K562 (cell line): Measurements from ENCODE around the gene BACE1. TPM values are rescaled to one million over a fixed set of nuclear protein-coding genes. Genes with fewer than 3 reads are reported as not detected.
A peak's percentile ranks its signal among the peaks of the same experiment; 100 is the strongest.

Experiments
- BACH1 ChIP-seq: fragments of 200-800 bp; sonication (Bioruptor generic); IDR thresholded peaks from 2 replicates; pipeline ENCODE4 v1.6.1; 2016; ENCODE audit warnings: missing genetic modification characterization, missing compliant biosample characterization
- CREM ChIP-seq: IDR thresholded peaks from 2 replicates; pipeline ENCODE4 v1.6.1; 2014; ENCODE audit warnings: antibody characterized with exemption, low read depth
- CXXC5 ChIP-seq: fragments of 250-450 bp; sonication (Bioruptor Pico); IDR thresholded peaks from 2 replicates; pipeline ENCODE4 v1.8.0; 2022; ENCODE audit warnings: inconsistent platforms, mild to moderate bottlenecking, moderate library complexity
- ERF ChIP-seq: fragments of 450-650 bp; formaldehyde crosslinking; IDR thresholded peaks from 2 replicates; pipeline ENCODE4 v1.4.0; 2020; ENCODE audit warnings: mild to moderate bottlenecking, mixed read lengths
- ETV5 ChIP-seq: sonication (generic); formaldehyde crosslinking; IDR thresholded peaks from 2 replicates; pipeline ENCODE4 v1.4.0; 2020; ENCODE audit warnings: low read depth, mild to moderate bottlenecking, missing genetic modification reagents
- FOXK1 ChIP-seq: sonication (generic); formaldehyde crosslinking; IDR thresholded peaks from 2 replicates; pipeline ENCODE4 v1.8.0; 2022; ENCODE audit warnings: missing genetic modification reagents, mild to moderate bottlenecking, borderline replicate concordance
- HMG20B ChIP-seq: fragments of 250-450 bp; sonication (Bioruptor Pico); IDR thresholded peaks from 2 replicates; pipeline ENCODE4 v1.5.0; 2021; ENCODE audit warnings: mild to moderate bottlenecking
- NR2F6 ChIP-seq: fragments of 450-650 bp; formaldehyde crosslinking; IDR thresholded peaks from 2 replicates; pipeline ENCODE4 v1.4.0; 2020; ENCODE audit warnings: mild to moderate bottlenecking
- POLR3G ChIP-seq: IDR thresholded peaks from 2 replicates; pipeline ENCODE4 v1.6.1; 2011; ENCODE audit not compliant: insufficient read length, insufficient replicate concordance; ENCODE audit errors: extremely low read depth
- PPARD ChIP-seq: fragments of 250-450 bp; sonication (Bioruptor Pico); IDR thresholded peaks from 2 replicates; pipeline ENCODE4 v1.8.0; 2022; ENCODE audit warnings: inconsistent platforms, mild to moderate bottlenecking, moderate library complexity
- STAG1 ChIP-seq: sonication (generic); formaldehyde crosslinking; IDR thresholded peaks from 2 replicates; pipeline ENCODE4 v1.5.0; 2020; ENCODE audit warnings: missing genetic modification reagents, borderline replicate concordance
- ZNF644 ChIP-seq: fragments of 200-800 bp; sonication (Bioruptor generic); IDR thresholded peaks from 2 replicates; pipeline ENCODE4 v1.6.1; 2016; ENCODE audit warnings: low read depth, missing genetic modification characterization, missing compliant biosample characterization
- ZNF830 ChIP-seq: fragments of 250-450 bp; sonication (Bioruptor Pico); IDR thresholded peaks from 2 replicates; pipeline ENCODE4 v1.5.0; 2021; ENCODE audit warnings: mild to moderate bottlenecking
- polyA plus RNA-seq, 8 experiments: library from polyadenylated mRNA; depleted of rRNA in 4 of 8; stranded (reverse) in 5 of 8; unstranded in 3 of 8; fragments of >200 nt; fragmentation: Nextera tagmentation in 2 of 8; fragmentation: Illumina TruSeq in 1 of 8; extraction: Ambion mirVana in 2 of 8; extraction: Trizol in 1 of 8; gene quantifications; 2 replicates each; pipeline versions ENCODE4 v1.2.1 to v1.2.3, GENCODE V29; 2011 to 2014; ENCODE audit warnings: inconsistent platforms in 1 of 8, missing spikeins in 1 of 8
- total RNA-seq, 7 experiments: library from RNA; depleted of rRNA in 6 of 7; stranded (reverse); fragments of >200 nt in 6 of 7; fragmentation: Illumina TruSeq in 2 of 7; extraction: Trizol in 2 of 7; gene quantifications; 2 replicates each; pipeline versions ENCODE4 v1.2.1 to v1.2.3, GENCODE V29; 2011 to 2021; ENCODE audit warnings: low replicate concordance in 1 of 7
- TF ChIP-seq, protein P1 (sequence below): fragments of 450-650 bp; formaldehyde crosslinking; conservative IDR thresholded peaks from 2 replicates; pipeline ENCODE4 v1.4.0; 2022; ENCODE audit warnings: mild to moderate bottlenecking, missing genetic modification characterization
- TF ChIP-seq, protein P2 (sequence below): fragments of 250-450 bp; sonication (Bioruptor Pico); IDR thresholded peaks from 2 replicates; pipeline ENCODE4 v1.4.0; 2020; ENCODE audit warnings: borderline replicate concordance
- TF ChIP-seq, protein P3 (sequence below): sonication (generic); formaldehyde crosslinking; IDR thresholded peaks from 2 replicates; pipeline ENCODE4 v1.8.1; 2023; ENCODE audit warnings: mild to moderate bottlenecking, missing genetic modification reagents, moderate library complexity
- TF ChIP-seq, protein P4 (sequence below): fragments of 450-650 bp; IDR thresholded peaks from 2 replicates; pipeline ENCODE4 v1.6.1; 2017; ENCODE audit warnings: antibody characterized with exemption, mild to moderate bottlenecking
- TF ChIP-seq, protein P5 (sequence below): sonication (generic); formaldehyde crosslinking; IDR thresholded peaks from 2 replicates; pipeline ENCODE4 v1.8.0; 2022; ENCODE audit warnings: missing genetic modification reagents, mild to moderate bottlenecking, moderate library complexity, borderline replicate concordance

The BACE1 gene
- total and polyA plus RNA-seq, 9 of the 15 experiments (the other 6 are each of a cell fraction or from before 2014, with no cell fraction given) = 0.01 to 0.25 (median 0.16) TPM; not detected in 5

DNA sequence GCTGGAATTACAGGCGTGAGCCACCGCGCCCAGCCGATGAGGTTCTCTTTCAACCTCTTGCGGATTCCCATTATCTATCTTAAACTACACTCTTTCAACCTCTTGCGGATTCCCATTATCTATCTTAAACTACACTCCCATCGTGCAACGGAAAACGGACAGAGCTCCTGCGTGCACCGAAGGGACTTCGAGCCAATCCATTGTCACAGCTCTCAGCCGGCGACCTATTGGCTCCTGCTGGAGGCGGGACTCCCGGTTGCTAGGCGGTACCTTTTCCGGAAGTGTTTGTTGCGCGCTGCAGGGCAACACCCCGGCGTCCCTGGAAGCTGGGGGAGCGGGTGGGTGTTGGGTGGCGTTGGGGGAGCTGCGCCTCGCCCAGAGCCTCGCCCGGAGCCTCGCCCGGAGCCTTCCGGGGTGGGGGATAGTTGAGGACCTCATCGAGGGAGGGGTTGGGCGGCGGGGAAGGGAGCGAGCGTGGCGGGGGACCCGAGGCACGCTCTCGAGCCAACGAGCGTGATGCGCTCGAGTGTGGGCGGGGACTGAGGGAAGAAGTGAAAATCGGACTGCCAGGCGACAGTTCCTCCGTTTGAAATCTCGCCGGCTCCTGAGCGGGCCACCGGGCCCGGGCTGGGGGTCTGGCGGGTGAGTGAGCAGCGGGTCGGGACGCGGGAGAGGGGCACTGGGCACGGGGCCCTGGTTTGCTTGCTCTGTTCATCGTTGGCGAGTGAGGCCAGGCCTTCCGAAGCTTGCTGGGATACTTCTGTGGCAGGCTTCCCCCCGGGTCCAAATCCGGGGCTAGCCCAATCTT, 11.7 kb upstream of the BACE1 start, which contains the start of gene CEP164 (continued):
- TF ChIP-seq, protein P1, sequence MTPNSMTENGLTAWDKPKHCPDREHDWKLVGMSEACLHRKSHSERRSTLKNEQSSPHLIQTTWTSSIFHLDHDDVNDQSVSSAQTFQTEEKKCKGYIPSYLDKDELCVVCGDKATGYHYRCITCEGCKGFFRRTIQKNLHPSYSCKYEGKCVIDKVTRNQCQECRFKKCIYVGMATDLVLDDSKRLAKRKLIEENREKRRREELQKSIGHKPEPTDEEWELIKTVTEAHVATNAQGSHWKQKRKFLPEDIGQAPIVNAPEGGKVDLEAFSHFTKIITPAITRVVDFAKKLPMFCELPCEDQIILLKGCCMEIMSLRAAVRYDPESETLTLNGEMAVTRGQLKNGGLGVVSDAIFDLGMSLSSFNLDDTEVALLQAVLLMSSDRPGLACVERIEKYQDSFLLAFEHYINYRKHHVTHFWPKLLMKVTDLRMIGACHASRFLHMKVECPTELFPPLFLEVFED (CRISPR knock-in tag) = no peak
- TF ChIP-seq HMG20B (CRISPR knock-in tag) = no peak
- TF ChIP-seq STAG1 (CRISPR knock-in tag) = no peak
- TF ChIP-seq PPARD (CRISPR knock-in tag) = no peak
- no peak for TF ChIP-seq ZNF644 (tag)
- no peak for TF ChIP-seq POLR3G
- TF ChIP-seq, protein P2, sequence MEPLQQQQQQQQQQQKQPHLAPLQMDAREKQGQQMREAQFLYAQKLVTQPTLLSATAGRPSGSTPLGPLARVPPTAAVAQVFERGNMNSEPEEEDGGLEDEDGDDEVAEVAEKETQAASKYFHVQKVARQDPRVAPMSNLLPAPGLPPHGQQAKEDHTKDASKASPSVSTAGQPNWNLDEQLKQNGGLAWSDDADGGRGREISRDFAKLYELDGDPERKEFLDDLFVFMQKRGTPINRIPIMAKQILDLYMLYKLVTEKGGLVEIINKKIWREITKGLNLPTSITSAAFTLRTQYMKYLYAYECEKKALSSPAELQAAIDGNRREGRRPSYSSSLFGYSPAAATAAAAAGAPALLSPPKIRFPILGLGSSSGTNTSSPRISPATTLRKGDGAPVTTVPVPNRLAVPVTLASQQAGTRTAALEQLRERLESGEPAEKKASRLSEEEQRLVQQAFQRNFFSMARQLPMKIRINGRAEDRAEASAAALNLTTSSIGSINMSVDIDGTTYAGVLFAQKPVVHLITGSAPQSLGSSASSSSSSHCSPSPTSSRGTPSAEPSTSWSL = no peak
- TF ChIP-seq, protein P3, sequence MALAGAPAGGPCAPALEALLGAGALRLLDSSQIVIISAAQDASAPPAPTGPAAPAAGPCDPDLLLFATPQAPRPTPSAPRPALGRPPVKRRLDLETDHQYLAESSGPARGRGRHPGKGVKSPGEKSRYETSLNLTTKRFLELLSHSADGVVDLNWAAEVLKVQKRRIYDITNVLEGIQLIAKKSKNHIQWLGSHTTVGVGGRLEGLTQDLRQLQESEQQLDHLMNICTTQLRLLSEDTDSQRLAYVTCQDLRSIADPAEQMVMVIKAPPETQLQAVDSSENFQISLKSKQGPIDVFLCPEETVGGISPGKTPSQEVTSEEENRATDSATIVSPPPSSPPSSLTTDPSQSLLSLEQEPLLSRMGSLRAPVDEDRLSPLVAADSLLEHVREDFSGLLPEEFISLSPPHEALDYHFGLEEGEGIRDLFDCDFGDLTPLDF (CRISPR knock-in tag) = 0 out of 2 replicates have a peak, but pooled peaks have one; percentile 11
- peak; percentile 79; the same call in 1 of the 2 replicates for TF ChIP-seq ETV5 (CRISPR knock-in tag)
- no peak for TF ChIP-seq ERF (CRISPR knock-in tag)
- peak; percentile 71 for TF ChIP-seq CREM
- 0 out of 2 replicates have a peak, but pooled peaks have one; percentile 46 for TF ChIP-seq FOXK1
- no peak for TF ChIP-seq NR2F6 (CRISPR knock-in tag)
- TF ChIP-seq, protein P4, sequence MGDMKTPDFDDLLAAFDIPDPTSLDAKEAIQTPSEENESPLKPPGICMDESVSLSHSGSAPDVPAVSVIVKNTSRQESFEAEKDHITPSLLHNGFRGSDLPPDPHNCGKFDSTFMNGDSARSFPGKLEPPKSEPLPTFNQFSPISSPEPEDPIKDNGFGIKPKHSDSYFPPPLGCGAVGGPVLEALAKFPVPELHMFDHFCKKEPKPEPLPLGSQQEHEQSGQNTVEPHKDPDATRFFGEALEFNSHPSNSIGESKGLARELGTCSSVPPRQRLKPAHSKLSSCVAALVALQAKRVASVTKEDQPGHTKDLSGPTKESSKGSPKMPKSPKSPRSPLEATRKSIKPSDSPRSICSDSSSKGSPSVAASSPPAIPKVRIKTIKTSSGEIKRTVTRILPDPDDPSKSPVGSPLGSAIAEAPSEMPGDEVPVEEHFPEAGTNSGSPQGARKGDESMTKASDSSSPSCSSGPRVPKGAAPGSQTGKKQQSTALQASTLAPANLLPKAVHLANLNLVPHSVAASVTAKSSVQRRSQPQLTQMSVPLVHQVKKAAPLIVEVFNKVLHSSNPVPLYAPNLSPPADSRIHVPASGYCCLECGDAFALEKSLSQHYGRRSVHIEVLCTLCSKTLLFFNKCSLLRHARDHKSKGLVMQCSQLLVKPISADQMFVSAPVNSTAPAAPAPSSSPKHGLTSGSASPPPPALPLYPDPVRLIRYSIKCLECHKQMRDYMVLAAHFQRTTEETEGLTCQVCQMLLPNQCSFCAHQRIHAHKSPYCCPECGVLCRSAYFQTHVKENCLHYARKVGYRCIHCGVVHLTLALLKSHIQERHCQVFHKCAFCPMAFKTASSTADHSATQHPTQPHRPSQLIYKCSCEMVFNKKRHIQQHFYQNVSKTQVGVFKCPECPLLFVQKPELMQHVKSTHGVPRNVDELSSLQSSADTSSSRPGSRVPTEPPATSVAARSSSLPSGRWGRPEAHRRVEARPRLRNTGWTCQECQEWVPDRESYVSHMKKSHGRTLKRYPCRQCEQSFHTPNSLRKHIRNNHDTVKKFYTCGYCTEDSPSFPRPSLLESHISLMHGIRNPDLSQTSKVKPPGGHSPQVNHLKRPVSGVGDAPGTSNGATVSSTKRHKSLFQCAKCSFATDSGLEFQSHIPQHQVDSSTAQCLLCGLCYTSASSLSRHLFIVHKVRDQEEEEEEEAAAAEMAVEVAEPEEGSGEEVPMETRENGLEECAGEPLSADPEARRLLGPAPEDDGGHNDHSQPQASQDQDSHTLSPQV = no peak
- TF ChIP-seq CXXC5 (CRISPR knock-in tag) = peak; percentile 87
- no peak for TF ChIP-seq BACH1
- TF ChIP-seq, protein P5, sequence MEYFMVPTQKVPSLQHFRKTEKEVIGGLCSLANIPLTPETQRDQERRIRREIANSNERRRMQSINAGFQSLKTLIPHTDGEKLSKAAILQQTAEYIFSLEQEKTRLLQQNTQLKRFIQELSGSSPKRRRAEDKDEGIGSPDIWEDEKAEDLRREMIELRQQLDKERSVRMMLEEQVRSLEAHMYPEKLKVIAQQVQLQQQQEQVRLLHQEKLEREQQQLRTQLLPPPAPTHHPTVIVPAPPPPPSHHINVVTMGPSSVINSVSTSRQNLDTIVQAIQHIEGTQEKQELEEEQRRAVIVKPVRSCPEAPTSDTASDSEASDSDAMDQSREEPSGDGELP = peak; percentile 78; the same call in 1 of the 2 replicates
- TF ChIP-seq ZNF830 (CRISPR knock-in tag) = no peak
